CD8-positive, alpha-beta memory T cell (primary cell): Measurements from ENCODE around the gene THBD. TPM values are rescaled to one million over a fixed set of nuclear protein-coding genes. Genes with fewer than 3 reads are reported as not detected.

Experiments used
- CTCF ChIA-PET: fragments of 350-600 bp; sonication (Branson Sonifier 250); formaldehyde crosslinking; loops from one replicate; lab custom pipeline; 2021; ENCODE audit warnings: antibody characterized with exemption; lab: Charles Lee
- POLR2A ChIA-PET: fragments of 350-600 bp; sonication (Branson Sonifier 250); formaldehyde crosslinking; loops from one replicate; lab custom pipeline; 2021; ENCODE audit warnings: antibody characterized with exemption; lab: Charles Lee
- DNase-seq, 5 donors: peaks; one replicate each; pipeline versions ENCODE4 v3.0.0 to v3.0.0-alpha.2; 2020 to 2022; ENCODE audit warnings: mixed read lengths in 1 of 5
- H3K27ac ChIP-seq: one replicate; pipeline ENCODE4 v1.7.0; 2013; ENCODE audit warnings: low read depth, mild to moderate bottlenecking, low read length, moderate library complexity
- H3K27me3 ChIP-seq: 2 replicates; pipeline ENCODE4 v1.7.0; 2013; ENCODE audit warnings: low read length, mild to moderate bottlenecking; ENCODE audit not compliant: insufficient read depth, poor library complexity, severe bottlenecking
- H3K36me3 ChIP-seq: 2 replicates; pipeline ENCODE4 v1.7.0; 2013; ENCODE audit warnings: mild to moderate bottlenecking, low read length, moderate library complexity; ENCODE audit not compliant: insufficient read depth
- H3K4me1 ChIP-seq: 2 replicates; pipeline ENCODE4 v1.7.0; 2013; ENCODE audit warnings: mild to moderate bottlenecking, low read length, moderate library complexity; ENCODE audit not compliant: insufficient read depth
- H3K4me3 ChIP-seq: 2 replicates; pipeline ENCODE4 v1.7.0; 2013; ENCODE audit warnings: mild to moderate bottlenecking, low read length
- H3K9me3 ChIP-seq: 2 replicates; pipeline ENCODE4 v1.7.0; 2013; ENCODE audit warnings: mild to moderate bottlenecking, low read length
- H3K27ac Mint-ChIP-seq, 8 donors: one replicate each; pipeline ENCODE4 v1.8.0; 2020 to 2021; ENCODE audit warnings: mixed read lengths in 8 of 8, mild to moderate bottlenecking in 6 of 8, inconsistent platforms in 3 of 8, moderate library complexity in 3 of 8
- H3K27me3 Mint-ChIP-seq, 2 donors: one replicate each; pipeline ENCODE4 v1.8.0; 2020 to 2021; ENCODE audit warnings: mixed read lengths in 2 of 2, mild to moderate bottlenecking in 1 of 2, moderate library complexity in 1 of 2
- H3K36me3 Mint-ChIP-seq, 3 donors: one replicate each; pipeline ENCODE4 v1.8.0; 2020 to 2021; ENCODE audit warnings: mixed read lengths in 3 of 3, inconsistent platforms in 1 of 3, mild to moderate bottlenecking in 1 of 3
- H3K4me1 Mint-ChIP-seq, 3 donors: one replicate each; pipeline ENCODE4 v1.8.0; 2020 to 2021; ENCODE audit warnings: mixed read lengths in 3 of 3, inconsistent platforms in 1 of 3, mild to moderate bottlenecking in 1 of 3
- H3K4me3 Mint-ChIP-seq, 7 donors: one replicate each; pipeline ENCODE4 v1.8.0; 2020 to 2021; ENCODE audit warnings: mixed read lengths in 7 of 7, mild to moderate bottlenecking in 6 of 7, moderate library complexity in 4 of 7, inconsistent platforms in 2 of 7
- H3K9me3 Mint-ChIP-seq, 5 donors: one replicate each; pipeline ENCODE4 v1.8.0; 2020 to 2022; ENCODE audit warnings: mixed read lengths in 5 of 5, mild to moderate bottlenecking in 3 of 5, moderate library complexity in 2 of 5, inconsistent platforms in 1 of 5
- polyA plus RNA-seq: library from polyadenylated mRNA; unstranded; fragments of 300-500 nt; fragmentation: Illumina TruSeq; gene quantifications from one replicate; pipeline ENCODE4 v1.2.3, GENCODE V29; 2021
- total RNA-seq, 2 experiments: library from RNA; stranded (reverse); gene quantifications; one replicate each; pipeline ENCODE4 v1.2.3, GENCODE V29; 2021

THBD gene, protein sequence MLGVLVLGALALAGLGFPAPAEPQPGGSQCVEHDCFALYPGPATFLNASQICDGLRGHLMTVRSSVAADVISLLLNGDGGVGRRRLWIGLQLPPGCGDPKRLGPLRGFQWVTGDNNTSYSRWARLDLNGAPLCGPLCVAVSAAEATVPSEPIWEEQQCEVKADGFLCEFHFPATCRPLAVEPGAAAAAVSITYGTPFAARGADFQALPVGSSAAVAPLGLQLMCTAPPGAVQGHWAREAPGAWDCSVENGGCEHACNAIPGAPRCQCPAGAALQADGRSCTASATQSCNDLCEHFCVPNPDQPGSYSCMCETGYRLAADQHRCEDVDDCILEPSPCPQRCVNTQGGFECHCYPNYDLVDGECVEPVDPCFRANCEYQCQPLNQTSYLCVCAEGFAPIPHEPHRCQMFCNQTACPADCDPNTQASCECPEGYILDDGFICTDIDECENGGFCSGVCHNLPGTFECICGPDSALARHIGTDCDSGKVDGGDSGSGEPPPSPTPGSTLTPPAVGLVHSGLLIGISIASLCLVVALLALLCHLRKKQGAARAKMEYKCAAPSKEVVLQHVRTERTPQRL
- total RNA-seq (under 1 TPM; 0.13 to 0.31 TPM), polyA plus RNA-seq (not detected)

DNA sequence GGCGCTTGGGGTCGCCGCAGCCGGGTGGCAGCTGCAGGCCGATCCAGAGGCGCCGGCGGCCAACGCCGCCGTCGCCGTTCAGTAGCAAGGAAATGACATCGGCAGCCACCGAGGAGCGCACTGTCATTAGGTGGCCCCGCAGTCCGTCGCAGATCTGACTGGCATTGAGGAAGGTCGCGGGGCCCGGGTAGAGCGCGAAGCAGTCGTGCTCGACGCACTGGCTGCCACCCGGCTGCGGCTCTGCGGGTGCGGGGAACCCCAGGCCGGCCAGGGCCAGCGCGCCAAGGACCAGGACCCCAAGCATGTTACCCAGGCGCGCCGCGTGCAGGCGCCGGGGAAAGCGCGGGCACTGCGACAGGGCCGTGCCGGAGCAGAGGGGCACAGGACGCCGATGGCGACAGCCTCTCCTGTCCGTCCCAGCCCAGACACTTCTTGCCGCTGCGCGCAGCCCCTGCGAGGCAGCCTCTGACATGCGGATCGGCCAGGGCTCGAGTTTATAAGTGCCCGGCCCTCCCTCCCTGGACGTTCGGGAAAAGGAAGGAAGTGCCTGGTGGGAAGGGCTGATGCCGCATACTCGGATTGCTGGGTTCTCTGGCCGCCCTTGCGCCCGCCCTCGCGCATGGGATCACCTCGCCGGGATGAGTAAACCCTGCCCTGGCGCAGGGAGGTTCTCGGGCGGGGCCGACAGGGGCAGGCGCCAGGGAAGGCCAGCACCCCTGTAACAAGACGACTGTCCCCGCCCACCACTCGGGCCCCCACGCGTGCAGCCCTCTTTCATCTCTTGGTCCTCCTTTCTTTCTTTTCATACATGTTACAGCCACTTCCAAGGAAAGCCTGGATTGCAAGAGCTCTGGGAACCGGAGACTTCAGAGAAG is at the start of gene THBD:
THBD (minus strand) TSS at position 472 of the 875 bp plus-strand sequence; CDS start at position 304, 168 bp downstream.
- CTCF ChIA-PET, result no interaction called here
- no peaks in the 10 kb centered on the region for H3K36me3 ChIP-seq
- H3K4me1 Mint-ChIP-seq, result peaks cover 0 to 4% (median 2%) of the 10 kb centered on the region in 3 donors
- H3K9me3 Mint-ChIP-seq, result peaks cover 0 to 2% (median 0%) of the 10 kb centered on the region in 5 donors
- no peaks in the 10 kb centered on the region for H3K4me1 ChIP-seq
- H3K27ac ChIP-seq, result no peak within 1 kb of the TSS
- no peak within 1 kb of the TSS for H3K4me3 Mint-ChIP-seq
- POLR2A ChIA-PET, result no interaction called here
- no peak within 1 kb of the TSS for H3K4me3 ChIP-seq
- no peaks in the 10 kb centered on the region for H3K27me3 ChIP-seq
- no peak for DNase-seq
- H3K36me3 Mint-ChIP-seq, result no peaks in the 10 kb centered on the region
- H3K27ac Mint-ChIP-seq, result no peak within 1 kb of the TSS
- no peaks in the 10 kb centered on the region for H3K9me3 ChIP-seq
- H3K27me3 Mint-ChIP-seq, result peaks cover 21 to 52% of the 10 kb centered on the region in 2 donors

DNA sequence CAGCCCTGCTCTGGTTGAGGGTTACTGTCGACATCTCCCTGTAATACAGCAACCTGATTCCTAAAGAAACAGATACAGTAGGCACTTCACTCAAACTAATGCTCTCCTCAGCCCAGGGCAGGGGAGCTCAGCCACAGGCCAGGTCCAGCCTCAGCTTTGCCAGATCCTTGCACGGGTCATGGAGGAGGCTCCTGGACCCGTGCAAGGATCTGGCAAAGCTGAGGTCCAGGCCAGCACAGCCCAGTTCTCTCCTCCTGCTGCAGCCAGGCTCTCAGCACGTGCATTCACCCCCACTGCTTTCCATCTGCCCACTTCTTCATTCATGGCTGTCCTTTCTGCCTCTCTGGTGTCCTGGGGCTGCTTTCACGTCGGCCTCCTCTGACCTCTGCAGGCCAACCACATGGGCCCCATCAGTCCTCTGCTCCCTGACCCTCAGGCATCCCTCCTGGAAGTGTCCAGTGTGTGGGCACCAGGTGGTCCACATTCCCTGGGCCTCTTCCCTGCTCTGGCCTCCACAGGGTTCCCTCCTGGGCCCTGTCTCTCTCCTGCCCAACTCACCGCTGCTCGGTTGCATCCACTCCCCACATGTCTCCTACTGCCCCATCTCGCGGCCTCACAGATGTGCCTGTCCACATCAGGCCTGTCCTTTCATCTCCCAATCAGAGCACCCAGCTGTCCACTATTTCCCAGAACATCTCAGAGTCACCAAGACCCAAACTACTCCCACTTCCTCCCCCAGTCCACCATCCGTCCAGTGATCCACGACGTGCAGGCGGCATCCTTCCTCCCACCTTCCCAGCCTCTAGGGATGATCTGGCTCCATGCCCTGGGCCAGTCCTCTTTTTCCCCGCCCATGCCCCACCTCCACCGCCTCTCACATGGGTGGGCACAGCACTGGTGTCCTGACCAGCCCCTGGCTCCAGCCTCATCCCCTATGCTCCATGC is 48.4 kb upstream of the THBD start:
- Histone ChIP-seq H3K4me3 (no peak overlapping the region), H3K27me3 (no peaks in the 10 kb centered on the region), H3K4me1 (no peaks in the 10 kb centered on the region), H3K9me3 (no peaks in the 10 kb centered on the region), H3K36me3 (no peaks in the 10 kb centered on the region), H3K27ac (no peak overlapping the region)
- no peaks in the 10 kb centered on the region for H3K4me1 Mint-ChIP-seq
- no peak overlapping the region for H3K4me3 Mint-ChIP-seq
- DNase-seq, result no peak
- H3K36me3 Mint-ChIP-seq, result no peaks in the 10 kb centered on the region
- POLR2A ChIA-PET, result no interaction called here
- H3K27me3 Mint-ChIP-seq, result peaks cover 0 to 6% of the 10 kb centered on the region in 2 donors
- H3K9me3 Mint-ChIP-seq, result no peaks in the 10 kb centered on the region
- no peak overlapping the region for H3K27ac Mint-ChIP-seq
- CTCF ChIA-PET, result no interaction called here

DNA sequence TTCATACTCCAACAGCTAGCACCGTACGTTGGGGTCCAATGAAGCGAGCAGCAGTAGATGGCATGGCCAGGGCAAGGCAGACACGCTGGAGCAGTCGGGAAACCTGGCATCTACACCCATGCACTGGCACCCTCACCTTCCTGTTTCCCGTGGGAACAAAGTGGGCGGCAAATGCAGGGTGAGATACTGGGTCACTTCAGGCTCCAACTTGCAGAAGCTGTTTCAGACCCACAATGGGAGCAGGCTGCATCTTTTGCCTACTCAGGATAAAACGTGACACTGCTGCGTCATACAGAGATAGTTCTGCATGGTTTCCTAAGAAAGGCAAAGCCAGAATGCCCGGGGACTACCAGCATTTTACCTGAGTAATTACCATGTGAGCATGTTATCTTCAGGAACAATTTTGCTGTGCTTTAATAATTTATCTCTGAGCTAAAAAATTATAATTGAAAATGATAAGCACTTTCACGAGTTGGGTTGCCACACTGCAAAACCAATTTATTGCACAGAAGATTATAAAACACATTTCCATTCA is 47.6 kb upstream of the THBD start:
- Mint-ChIP-seq H3K9me3 (no peaks in the 10 kb centered on the region), H3K36me3 (no peaks in the 10 kb centered on the region), H3K27ac (no peak overlapping the region), H3K4me1 (no peaks in the 10 kb centered on the region), H3K4me3 (no peak overlapping the region), H3K27me3 (peaks cover 0 to 7% of the 10 kb centered on the region in 2 donors)
- no peaks in the 10 kb centered on the region for H3K36me3 ChIP-seq
- no peak overlapping the region for H3K4me3 ChIP-seq
- H3K27me3 ChIP-seq, result no peaks in the 10 kb centered on the region
- ChIA-PET CTCF (no interaction called here), POLR2A (no interaction called here)
- H3K4me1 ChIP-seq, result no peaks in the 10 kb centered on the region
- H3K9me3 ChIP-seq, result no peaks in the 10 kb centered on the region
- no peak for DNase-seq
- no peak overlapping the region for H3K27ac ChIP-seq

DNA sequence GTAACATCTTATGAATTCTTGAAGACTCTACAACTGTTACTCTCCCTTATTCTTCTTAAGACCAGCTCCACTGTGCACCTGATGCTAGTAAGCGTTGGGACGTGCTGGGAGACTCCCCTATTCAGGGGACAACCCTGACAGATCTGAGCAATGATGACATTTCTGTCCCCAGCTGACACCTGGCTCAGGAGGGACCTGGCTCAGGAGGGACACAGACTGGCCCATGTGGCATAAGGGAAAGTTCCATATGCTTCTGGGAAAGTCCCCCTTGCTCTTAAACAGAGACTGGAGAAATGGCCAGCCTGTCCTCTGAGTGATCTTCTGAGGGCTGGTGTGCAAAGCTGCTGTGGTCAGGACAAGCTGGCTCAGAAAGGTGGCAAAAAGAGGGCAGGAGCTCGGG is 46.6 kb upstream of the THBD start:
- CTCF ChIA-PET, result no interaction called here
- POLR2A ChIA-PET, result no interaction called here

DNA sequence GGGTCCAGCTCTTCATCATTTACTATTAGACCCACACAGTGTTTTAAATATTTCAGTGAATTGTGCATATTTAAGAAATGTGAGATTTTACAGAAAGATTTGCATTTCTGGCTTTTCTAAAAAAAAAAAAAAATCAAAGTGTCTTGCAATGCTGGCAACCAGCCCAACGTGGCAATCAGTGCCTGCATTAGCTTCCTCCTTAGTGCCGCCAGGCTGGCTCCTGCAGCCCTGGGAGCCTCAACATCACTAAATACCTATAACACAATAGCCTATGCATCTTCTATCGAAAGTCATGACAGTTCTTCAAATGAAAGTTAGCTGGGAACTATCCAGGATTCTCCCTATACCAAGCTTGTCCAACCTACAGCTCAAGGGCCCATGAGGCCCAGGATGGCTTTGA is 46.0 kb upstream of the THBD start:
- Mint-ChIP-seq H3K27me3 (peaks cover under 1 to 6% of the 10 kb centered on the region in 2 donors), H3K36me3 (no peaks in the 10 kb centered on the region), H3K27ac (no peak overlapping the region), H3K4me3 (no peak overlapping the region), H3K9me3 (no peaks in the 10 kb centered on the region), H3K4me1 (no peaks in the 10 kb centered on the region)
- ChIA-PET CTCF (no interaction called here), POLR2A (no interaction called here)
- H3K4me3 ChIP-seq, result no peak overlapping the region
- no peak for DNase-seq
- H3K36me3 ChIP-seq, result no peaks in the 10 kb centered on the region
- no peaks in the 10 kb centered on the region for H3K4me1 ChIP-seq
- no peaks in the 10 kb centered on the region for H3K27me3 ChIP-seq
- no peaks in the 10 kb centered on the region for H3K9me3 ChIP-seq
- H3K27ac ChIP-seq, result no peak overlapping the region

More for the DNA sequence above, 46.6 kb upstream of the THBD start:
- peaks cover 0 to 6% of the 10 kb centered on the region in 2 donors for H3K27me3 Mint-ChIP-seq
- H3K4me1 Mint-ChIP-seq, result no peaks in the 10 kb centered on the region
- no peak overlapping the region for H3K4me3 Mint-ChIP-seq
- no peak for DNase-seq
- no peaks in the 10 kb centered on the region for H3K36me3 ChIP-seq
- no peak overlapping the region for H3K27ac ChIP-seq
- no peaks in the 10 kb centered on the region for H3K9me3 Mint-ChIP-seq
- H3K27me3 ChIP-seq, result no peaks in the 10 kb centered on the region
- H3K4me3 ChIP-seq, result no peak overlapping the region
- no peaks in the 10 kb centered on the region for H3K36me3 Mint-ChIP-seq
- no peaks in the 10 kb centered on the region for H3K4me1 ChIP-seq
- H3K9me3 ChIP-seq, result no peaks in the 10 kb centered on the region
- H3K27ac Mint-ChIP-seq, result no peak overlapping the region

DNA sequence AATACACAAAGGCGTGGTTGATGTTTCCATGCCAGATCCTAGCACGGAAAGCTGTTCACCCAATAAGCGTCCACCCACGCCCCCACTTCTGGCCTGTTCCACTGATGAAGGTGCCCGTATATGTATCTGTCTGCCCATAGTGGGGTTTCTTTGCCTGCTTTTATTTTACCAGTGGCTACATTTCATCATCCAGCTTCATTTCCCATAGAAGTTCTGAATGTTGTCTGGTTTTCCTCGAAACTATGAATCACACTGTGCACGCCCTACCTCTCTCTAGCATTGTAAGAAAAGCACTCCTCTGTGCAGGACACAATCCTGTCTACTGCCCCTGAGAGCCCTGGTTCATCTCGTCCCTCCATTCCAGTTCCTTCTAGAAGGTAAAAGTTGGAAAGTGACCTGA is 45.5 kb upstream of the THBD start:
- Mint-ChIP-seq H3K27me3 (peaks cover 4 to 6% of the 10 kb centered on the region in 2 donors), H3K9me3 (no peaks in the 10 kb centered on the region), H3K27ac (no peak overlapping the region), H3K4me3 (no peak overlapping the region), H3K4me1 (no peaks in the 10 kb centered on the region), H3K36me3 (no peaks in the 10 kb centered on the region)
- no peaks in the 10 kb centered on the region for H3K36me3 ChIP-seq
- ChIA-PET CTCF (no interaction called here), POLR2A (no interaction called here)
- no peak for DNase-seq
- H3K27ac ChIP-seq, result no peak overlapping the region
- H3K27me3 ChIP-seq, result no peaks in the 10 kb centered on the region
- H3K9me3 ChIP-seq, result no peaks in the 10 kb centered on the region
- no peak overlapping the region for H3K4me3 ChIP-seq
- no peaks in the 10 kb centered on the region for H3K4me1 ChIP-seq

DNA sequence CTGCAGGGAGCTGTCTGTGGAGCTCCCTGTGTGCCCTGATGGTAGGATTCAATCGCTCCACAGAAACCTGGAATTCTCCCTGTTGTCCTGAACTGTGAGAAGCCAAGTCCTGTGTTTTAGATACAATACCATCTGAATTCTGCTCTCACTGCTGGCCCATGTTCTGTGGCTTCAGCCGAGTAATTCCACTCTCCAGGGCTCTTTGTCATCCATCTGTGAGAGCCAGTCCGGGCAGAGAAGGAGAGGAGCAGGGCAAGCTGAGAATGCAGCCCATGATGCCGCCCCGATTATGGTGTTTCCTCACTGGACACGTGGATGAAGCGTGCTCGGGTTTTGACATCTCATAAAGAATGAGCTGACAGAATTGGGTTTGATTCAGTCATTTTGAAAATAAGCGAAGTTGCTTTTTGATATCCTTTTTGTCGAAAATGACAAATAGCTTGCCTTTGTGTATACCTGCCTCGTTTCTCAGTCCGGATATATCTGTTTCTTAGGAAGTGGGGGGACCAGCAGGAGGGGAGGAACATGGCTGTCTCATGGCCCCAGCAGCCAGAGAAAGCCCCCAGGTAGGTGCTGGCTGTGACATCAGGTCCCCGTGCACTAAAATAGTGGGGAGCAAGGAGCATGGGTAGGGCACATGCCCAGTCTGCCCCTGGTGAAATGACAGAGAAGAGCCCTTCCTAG is 44.9 kb upstream of the THBD start:
- peaks cover 4 to 6% of the 10 kb centered on the region in 2 donors for H3K27me3 Mint-ChIP-seq
- no peak overlapping the region for H3K4me3 Mint-ChIP-seq
- no peak overlapping the region for H3K27ac Mint-ChIP-seq
- H3K36me3 ChIP-seq, result no peaks in the 10 kb centered on the region
- no peak overlapping the region for H3K27ac ChIP-seq
- H3K36me3 Mint-ChIP-seq, result no peaks in the 10 kb centered on the region
- CTCF ChIA-PET, result no interaction called here
- DNase-seq, result no peak
- no peaks in the 10 kb centered on the region for H3K9me3 Mint-ChIP-seq
- H3K4me1 Mint-ChIP-seq, result no peaks in the 10 kb centered on the region
- POLR2A ChIA-PET, result no interaction called here
- no peaks in the 10 kb centered on the region for H3K4me1 ChIP-seq
- no peak overlapping the region for H3K4me3 ChIP-seq
- H3K27me3 ChIP-seq, result no peaks in the 10 kb centered on the region
- no peaks in the 10 kb centered on the region for H3K9me3 ChIP-seq
